NCI-H2196 (cell line): ENCODE measurements around the gene TOMM40.
A peak's percentile ranks its signal among the peaks of the same experiment; 100 is the strongest.
"Not testable (repeated sequence)": the region's sequence is repeated elsewhere in the genome, so short reads cannot be mapped to it uniquely, and the experiment has no call there.

Experiments used
- DNase-seq: peaks from one replicate; lab custom pipeline; 2025; ENCODE audit not compliant: unreplicated experiment; lab: John Stamatoyannopoulos, UW

The TOMM40 gene

DNA sequence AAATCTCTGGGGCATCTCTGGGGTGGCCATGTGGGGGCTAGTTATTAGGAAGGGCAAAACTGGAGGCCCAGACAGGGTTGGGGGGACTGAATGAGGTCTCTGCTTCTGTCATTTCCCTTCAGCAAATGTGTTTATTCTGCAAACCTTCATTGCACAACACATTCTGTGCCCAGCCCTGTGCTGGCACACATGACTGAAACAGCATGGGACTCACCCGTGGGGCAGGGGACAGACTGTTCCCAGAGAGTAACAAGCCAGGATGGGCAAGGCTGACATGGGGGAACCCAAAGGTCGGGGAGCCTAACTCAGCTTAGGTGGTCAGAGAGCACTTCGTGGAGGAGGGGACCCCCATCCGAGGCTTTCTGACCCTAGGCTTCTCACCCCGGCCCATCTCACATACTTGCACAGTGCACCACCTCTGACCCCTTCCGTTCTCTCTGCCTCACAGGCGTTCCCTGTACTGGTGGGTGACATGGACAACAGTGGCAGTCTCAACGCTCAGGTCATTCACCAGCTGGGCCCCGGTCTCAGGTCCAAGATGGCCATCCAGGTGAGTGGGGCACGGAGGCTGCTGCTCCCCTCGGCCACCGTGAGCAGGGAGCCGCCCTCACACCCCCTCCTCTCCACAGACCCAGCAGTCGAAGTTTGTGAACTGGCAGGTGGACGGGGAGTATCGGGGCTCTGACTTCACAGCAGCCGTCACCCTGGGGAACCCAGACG lies 2.4 kb downstream of the TOMM40 start:
- DNase-seq = no peak

DNA sequence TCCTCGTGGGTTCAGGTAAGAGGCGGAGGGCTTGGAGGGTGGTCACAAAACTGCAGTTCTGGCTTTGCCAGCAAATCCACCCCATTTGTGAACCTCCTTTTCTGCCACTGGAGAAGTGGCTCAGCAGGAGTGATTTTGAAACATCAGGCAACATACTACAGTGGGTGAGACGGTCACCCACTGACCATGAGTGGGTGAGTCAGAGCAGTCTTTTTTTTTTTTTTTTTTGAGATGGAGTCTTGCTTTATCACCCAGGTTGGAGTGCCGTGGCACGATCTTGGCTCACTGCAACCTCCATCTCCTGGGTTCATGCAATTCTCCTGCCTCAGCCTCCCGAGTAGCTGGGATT lies 3.0 kb downstream of the TOMM40 start:
- DNase-seq = no peak

DNA sequence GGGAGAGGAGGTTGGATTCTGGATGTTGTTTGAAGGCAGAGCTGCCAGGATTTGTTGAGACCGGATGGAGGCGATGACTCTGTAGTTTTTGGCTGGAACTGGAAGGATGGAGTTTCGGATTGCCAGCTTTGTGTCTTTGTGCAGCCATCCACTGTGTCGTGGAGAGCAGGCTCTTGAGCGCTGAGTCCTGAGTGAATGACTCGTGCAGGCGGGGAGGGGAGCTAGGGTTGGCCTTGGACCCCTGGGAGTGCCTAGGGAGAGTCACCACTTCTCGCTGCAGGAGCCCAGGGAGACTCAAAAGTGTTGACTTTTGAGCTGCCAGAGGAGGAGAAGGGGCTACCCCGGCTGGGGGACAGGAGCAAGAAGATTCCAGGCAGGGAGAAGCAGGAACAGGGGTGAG lies 3.9 kb downstream of the TOMM40 start:
- no peak for DNase-seq

DNA sequence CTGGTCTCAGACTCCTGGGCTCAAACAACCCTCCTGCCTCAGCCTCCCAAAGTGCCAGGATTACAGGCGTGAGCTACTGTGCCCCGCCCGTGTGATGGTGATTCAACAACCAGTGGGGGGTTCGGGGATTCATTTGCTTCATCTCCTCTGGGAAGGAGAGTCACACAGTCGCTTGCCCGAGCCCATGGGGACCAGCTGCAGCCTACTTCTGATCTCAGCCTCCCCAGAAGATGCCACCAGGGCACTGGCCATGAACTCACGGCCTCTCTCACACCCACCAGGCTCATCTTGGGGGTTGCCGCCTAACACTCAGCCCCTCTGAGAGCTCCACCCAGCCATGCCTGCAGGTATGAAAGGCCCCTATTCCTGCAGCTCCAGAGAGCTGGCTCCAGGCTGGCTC lies 6.8 kb downstream of the TOMM40 start:
- no peak for DNase-seq

DNA sequence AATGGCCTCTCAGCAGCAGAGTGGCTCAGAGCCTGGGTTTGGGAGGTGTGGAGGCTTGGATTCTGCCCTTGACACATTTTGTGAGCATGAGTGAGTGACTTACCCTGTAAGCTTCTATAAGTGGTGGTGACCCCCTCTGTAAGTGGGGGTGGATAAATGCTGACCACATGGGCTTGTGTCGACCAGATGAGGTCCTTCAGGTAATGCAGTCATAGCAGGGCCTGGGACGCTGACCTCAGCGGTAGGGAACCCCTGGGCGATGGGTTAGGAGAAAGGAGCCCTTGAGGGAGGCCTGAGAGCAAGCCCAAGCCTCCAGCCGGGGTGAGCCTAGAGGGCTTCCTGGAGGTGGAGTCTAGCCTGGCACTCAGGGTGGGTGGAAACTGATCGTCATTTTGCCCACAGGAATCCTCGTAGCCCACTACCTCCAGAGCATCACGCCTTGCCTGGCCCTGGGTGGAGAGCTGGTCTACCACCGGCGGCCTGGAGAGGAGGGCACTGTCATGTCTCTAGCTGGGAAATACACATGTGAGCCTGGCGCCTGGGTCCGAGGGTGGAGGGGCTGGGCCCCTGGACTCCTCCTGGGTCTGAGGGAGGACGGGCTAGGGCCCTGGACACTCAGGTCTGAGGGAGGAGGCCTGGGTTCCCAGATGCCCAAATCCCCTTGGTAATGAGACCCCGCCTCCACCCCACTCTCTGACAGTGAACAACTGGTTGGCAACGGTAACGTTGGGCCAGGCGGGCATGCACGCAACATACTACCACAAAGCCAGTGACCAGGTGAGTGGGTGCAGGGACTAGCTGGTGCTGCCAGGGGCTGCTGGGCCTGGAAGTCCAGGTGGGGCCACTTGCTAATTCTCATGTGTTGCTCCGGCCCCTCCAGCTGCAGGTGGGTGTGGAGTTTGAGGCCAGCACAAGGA lies 9.5 kb downstream of the TOMM40 start:
- no peak for DNase-seq

DNA sequence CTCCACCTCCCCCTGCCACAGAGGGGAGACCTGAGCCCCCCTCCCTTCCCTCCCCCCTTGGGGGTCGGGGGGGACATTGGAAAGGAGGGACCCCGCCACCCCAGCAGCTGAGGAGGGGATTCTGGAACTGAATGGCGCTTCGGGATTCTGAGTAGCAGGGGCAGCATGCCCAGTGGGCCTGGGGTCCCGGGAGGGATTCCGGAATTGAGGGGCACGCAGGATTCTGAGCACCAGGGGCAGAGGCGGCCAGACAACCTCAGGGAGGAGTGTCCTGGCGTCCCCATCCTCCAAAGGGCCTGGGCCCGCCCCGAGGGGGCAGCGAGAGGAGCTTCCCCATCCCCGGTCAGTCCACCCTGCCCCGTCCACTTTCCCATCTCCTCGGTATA lies 12.2 kb downstream of the TOMM40 start:
- DNase-seq = no peak

DNA sequence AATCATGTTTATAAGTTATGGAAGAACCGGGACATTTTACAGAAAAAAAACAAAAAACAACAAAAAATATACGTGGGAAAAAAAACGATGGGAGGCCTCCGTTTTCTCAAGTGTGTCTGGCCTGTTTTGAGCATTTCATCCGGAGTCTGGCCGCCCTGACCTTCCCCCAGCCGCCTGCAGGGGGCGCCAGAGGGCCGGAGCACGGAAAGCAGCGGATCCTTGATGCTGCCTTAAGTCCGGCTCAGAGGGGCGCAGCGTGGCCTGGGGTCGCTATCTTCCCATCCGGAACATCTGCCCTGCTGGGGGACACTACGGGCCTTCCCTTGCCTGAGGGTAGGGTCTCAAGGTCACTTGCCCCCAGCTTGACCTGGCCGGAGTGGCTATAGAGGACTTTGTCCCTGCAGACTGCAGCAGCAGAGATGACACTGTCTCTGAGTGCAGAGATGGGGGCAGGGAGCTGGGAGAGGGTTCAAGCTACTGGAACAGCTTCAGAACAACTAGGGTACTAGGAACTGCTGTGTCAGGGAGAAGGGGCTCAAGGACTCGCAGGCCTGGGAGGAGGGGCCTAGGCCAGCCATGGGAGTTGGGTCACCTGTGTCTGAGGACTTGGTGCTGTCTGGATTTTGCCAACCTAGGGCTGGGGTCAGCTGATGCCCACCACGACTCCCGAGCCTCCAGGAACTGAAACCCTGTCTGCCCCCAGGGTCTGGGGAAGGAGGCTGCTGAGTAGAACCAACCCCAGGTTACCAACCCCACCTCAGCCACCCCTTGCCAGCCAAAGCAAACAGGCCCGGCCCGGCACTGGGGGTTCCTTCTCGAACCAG lies 12.8 kb downstream of the TOMM40 start:
- DNase-seq = peak; percentile 76

DNA sequence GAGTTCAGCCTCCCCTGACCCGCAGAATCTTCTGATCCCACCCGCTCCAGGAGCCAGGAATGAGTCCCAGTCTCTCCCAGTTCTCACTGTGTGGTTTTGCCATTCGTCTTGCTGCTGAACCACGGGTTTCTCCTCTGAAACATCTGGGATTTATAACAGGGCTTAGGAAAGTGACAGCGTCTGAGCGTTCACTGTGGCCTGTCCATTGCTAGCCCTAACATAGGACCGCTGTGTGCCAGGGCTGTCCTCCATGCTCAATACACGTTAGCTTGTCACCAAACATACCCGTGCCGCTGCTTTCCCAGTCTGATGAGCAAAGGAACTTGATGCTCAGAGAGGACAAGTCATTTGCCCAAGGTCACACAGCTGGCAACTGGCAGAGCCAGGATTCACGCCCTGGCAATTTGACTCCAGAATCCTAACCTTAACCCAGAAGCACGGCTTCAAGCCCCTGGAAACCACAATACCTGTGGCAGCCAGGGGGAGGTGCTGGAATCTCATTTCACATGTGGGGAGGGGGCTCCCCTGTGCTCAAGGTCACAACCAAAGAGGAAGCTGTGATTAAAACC lies 13.5 kb downstream of the TOMM40 start:
- DNase-seq = no peak

DNA sequence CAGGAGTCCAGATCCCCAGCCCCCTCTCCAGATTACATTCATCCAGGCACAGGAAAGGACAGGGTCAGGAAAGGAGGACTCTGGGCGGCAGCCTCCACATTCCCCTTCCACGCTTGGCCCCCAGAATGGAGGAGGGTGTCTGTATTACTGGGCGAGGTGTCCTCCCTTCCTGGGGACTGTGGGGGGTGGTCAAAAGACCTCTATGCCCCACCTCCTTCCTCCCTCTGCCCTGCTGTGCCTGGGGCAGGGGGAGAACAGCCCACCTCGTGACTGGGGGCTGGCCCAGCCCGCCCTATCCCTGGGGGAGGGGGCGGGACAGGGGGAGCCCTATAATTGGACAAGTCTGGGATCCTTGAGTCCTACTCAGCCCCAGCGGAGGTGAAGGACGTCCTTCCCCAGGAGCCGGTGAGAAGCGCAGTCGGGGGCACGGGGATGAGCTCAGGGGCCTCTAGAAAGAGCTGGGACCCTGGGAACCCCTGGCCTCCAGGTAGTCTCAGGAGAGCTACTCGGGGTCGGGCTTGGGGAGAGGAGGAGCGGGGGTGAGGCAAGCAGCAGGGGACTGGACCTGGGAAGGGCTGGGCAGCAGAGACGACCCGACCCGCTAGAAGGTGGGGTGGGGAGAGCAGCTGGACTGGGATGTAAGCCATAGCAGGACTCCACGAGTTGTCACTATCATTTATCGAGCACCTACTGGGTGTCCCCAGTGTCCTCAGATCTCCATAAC lies 14.5 kb downstream of the TOMM40 start, which contains the start of gene APOE:
Gene APOE (plus strand): TSS at position 360 of the 724 bp plus-strand sequence. CDS start 829 bp downstream, outside the sequence.
- no peak for DNase-seq

DNA sequence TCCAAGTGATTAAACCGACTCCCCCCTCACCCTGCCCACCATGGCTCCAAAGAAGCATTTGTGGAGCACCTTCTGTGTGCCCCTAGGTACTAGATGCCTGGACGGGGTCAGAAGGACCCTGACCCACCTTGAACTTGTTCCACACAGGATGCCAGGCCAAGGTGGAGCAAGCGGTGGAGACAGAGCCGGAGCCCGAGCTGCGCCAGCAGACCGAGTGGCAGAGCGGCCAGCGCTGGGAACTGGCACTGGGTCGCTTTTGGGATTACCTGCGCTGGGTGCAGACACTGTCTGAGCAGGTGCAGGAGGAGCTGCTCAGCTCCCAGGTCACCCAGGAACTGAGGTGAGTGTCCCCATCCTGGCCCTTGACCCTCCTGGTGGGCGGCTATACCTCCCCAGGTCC lies 16.6 kb downstream of the TOMM40 start:
- no peak for DNase-seq

DNA sequence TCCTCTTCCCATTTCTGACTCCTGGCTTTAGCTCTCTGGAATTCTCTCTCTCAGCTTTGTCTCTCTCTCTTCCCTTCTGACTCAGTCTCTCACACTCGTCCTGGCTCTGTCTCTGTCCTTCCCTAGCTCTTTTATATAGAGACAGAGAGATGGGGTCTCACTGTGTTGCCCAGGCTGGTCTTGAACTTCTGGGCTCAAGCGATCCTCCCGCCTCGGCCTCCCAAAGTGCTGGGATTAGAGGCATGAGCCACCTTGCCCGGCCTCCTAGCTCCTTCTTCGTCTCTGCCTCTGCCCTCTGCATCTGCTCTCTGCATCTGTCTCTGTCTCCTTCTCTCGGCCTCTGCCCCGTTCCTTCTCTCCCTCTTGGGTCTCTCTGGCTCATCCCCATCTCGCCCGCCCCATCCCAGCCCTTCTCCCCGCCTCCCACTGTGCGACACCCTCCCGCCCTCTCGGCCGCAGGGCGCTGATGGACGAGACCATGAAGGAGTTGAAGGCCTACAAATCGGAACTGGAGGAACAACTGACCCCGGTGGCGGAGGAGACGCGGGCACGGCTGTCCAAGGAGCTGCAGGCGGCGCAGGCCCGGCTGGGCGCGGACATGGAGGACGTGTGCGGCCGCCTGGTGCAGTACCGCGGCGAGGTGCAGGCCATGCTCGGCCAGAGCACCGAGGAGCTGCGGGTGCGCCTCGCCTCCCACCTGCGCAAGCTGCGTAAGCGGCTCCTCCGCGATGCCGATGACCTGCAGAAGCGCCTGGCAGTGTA lies 17.2 kb downstream of the TOMM40 start:
- DNase-seq = no peak

DNA sequence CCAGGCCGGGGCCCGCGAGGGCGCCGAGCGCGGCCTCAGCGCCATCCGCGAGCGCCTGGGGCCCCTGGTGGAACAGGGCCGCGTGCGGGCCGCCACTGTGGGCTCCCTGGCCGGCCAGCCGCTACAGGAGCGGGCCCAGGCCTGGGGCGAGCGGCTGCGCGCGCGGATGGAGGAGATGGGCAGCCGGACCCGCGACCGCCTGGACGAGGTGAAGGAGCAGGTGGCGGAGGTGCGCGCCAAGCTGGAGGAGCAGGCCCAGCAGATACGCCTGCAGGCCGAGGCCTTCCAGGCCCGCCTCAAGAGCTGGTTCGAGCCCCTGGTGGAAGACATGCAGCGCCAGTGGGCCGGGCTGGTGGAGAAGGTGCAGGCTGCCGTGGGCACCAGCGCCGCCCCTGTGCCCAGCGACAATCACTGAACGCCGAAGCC lies 17.8 kb downstream of the TOMM40 start:
- no peak for DNase-seq

DNA sequence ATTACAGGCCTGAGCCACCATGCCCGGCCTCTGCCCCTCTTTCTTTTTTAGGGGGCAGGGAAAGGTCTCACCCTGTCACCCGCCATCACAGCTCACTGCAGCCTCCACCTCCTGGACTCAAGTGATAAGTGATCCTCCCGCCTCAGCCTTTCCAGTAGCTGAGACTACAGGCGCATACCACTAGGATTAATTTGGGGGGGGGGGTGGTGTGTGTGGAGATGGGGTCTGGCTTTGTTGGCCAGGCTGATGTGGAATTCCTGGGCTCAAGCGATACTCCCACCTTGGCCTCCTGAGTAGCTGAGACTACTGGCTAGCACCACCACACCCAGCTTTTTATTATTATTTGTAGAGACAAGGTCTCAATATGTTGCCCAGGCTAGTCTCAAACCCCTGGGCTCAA lies 18.7 kb downstream of the TOMM40 start:
- no peak for DNase-seq

DNA sequence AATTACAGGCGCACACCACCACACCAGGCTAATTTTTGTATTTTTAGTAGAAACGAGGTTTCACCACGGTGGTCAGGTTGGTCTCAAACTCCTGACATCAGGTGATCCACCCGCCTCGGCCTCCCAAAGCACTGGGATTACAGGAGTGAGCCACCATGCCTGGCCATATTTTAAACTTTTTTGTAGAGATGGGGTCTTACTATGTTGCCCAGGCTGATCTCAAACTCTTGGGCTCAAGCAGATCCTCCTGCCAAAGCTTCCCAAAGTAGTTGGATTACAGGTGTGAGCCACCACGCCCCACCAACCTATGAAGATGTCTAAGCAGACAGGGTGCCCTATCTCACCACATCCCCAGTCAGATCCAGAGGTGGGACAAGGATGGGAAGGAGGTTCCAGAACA lies 20.8 kb downstream of the TOMM40 start:
- DNase-seq = not testable (repeated sequence)

DNA sequence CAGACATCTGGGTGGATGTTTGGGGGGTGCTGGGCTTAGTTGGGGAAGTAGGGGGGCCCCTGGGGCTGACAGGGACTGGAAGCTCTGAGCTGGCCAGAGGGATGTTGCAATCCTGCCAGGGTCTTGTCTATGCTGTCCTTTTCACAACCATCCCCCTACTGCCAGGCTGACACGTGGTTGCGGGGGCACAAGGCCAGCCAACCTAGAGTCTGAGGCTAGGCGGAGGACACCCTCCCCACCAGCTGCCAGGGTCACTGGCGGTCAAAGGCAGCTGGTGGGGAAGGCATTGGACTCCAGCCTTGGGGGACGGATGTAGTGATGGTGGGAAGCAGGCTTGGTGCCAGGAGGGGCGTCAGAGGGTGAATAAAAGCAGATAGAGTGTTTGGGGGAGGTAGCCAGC lies 21.8 kb downstream of the TOMM40 start:
- DNase-seq = no peak

DNA sequence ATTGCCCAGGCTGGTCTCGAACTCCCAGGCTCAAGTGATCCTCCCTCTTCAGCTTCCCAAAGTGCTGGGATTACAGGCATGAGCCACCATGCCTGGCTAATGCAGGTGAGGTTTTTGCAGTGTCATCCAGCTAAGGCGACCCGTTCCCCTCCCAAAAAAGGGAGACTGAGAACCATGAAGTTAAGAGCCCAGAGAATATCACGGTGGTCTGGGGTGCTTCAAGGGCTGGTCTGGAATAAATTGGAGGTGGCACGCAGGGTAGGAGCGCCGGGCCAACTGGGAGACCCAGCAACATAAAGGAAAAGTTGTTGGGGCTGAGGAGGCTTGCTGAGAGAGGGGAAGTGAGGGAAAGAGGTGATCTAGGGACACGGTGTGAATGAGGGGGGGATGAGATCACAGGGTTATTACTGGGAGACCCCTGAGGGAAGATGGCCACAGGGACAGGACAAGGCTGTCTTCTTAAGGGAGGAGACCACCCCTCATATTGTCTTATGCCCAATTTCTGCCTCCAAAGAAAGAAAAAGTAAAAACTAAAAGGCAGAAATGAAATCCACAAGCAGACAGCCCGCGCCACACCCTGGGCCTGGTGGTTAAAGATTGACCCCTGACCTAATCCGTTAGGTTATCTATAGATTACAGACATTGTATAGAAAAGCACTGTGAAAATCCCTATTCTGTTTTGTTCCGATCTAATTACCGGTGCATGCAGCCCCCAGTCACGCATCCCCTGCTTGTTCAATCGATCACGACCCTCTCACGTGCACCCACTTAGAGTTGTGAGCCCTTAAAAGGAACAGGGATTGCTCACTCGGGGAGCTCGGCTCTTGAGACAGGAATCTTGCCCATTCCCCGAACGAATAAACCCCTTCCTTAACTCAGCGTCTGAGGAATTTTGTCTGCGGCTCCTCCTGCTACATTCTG lies 22.7 kb downstream of the TOMM40 start:
- not testable (repeated sequence) for DNase-seq

DNA sequence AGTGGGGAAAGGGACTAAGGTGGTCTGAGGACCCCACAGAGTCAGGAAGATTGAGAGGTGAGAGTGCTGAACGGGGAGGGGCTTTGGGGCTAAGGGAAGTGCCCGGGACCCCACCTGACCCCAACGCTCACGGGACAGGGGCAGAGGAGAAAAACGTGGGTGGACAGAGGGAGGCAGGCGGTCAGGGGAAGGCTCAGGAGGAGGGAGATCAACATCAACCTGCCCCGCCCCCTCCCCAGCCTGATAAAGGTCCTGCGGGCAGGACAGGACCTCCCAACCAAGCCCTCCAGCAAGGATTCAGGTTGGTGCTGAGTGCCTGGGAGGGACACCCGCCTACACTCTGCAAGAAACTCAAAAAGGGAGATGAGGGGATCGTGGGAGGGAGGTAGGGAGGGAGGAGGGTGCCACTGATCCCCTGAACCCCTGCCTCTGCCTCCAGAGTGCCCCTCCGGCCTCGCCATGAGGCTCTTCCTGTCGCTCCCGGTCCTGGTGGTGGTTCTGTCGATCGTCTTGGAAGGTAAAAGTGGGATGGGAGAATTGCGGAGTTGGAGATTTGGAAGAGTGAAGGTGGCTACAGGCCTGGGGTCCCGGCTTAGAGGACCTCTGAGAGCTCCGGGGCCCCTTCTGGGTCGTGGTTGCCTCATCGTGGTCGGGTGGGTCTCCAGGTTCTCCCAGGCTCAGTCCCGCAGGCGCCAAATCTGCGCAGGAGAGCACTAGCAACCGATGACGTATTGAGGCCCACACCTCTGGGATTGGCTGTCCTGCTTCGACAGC lies 23.6 kb downstream of the TOMM40 start, which contains the start of gene APOC1:
Gene APOC1 (plus strand): TSS at position 176 of the 774 bp plus-strand sequence. CDS start 284 bp downstream, at position 460.
- peak; percentile 86 for DNase-seq

DNA sequence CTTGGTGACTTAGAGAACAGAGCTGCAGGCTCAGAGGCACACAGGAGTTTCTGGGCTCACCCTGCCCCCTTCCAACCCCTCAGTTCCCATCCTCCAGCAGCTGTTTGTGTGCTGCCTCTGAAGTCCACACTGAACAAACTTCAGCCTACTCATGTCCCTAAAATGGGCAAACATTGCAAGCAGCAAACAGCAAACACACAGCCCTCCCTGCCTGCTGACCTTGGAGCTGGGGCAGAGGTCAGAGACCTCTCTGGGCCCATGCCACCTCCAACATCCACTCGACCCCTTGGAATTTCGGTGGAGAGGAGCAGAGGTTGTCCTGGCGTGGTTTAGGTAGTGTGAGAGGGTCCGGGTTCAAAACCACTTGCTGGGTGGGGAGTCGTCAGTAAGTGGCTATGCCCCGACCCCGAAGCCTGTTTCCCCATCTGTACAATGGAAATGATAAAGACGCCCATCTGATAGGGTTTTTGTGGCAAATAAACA lies 33.2 kb downstream of the TOMM40 start:
- DNase-seq = no peak
